HG03103 (cell line): ENCODE results near the gene KBTBD4.
A peak's percentile ranks its signal among the peaks of the same experiment; 100 is the strongest.
"Not testable (repeated sequence)": the region's sequence is repeated elsewhere in the genome, so short reads cannot be mapped to it uniquely, and the experiment has no call there.

Source experiments
- ATAC-seq: cut with Tn5 transposase; IDR thresholded peaks from one replicate; pipeline ENCODE4 v1.9.1; 2021; ENCODE audit warnings: low read depth; ENCODE audit not compliant: unreplicated experiment

KBTBD4 gene

GRCh38 chr11:47564366-47564765, 14.4 kb downstream of the KBTBD4 start:
- ATAC-seq, result not testable (repeated sequence)

GRCh38 chr11:47562393-47562792, 16.4 kb downstream of the KBTBD4 start:
- ATAC-seq, result not testable (repeated sequence)

- ATAC-seq, result no peak
These were observed 18.3 kb downstream of the KBTBD4 start for GRCh38 chr11:47560426-47560825.

- ATAC-seq, result no peak
These were observed 20.1 kb downstream of the KBTBD4 start for GRCh38 chr11:47558695-47559094.

GRCh38 chr11:47557004-47557403, 21.8 kb downstream of the KBTBD4 start:
- ATAC-seq, result not testable (repeated sequence)

GRCh38 chr11:47553406-47553743, 25.4 kb downstream of the KBTBD4 start:
- peak; percentile 27 for ATAC-seq

GRCh38 chr11:47552566-47553405, 26.0 kb downstream of the KBTBD4 start, which contains the start of gene CELF1:
TSS of gene CELF1 (minus strand) at chr11:47553132. CDS start at chr11:47499523, 53,609 bp downstream.
- ATAC-seq, result peak; percentile 87

GRCh38 chr11:47552056-47552565, 26.7 kb downstream of the KBTBD4 start:
- no peak for ATAC-seq

GRCh38 chr11:47551086-47551485, 27.7 kb downstream of the KBTBD4 start:
- ATAC-seq, result no peak

- no peak for ATAC-seq
These were observed 28.3 kb downstream of the KBTBD4 start for GRCh38 chr11:47550288-47551047.

- not testable (repeated sequence) for ATAC-seq
These were observed 32.5 kb downstream of the KBTBD4 start for GRCh38 chr11:47546274-47546673.

GRCh38 chr11:47545298-47545697, 33.5 kb downstream of the KBTBD4 start:
- no peak for ATAC-seq

- no peak for ATAC-seq
These were observed 37.7 kb downstream of the KBTBD4 start for GRCh38 chr11:47541070-47541469.

GRCh38 chr11:47539681-47540039, 39.1 kb downstream of the KBTBD4 start:
- no peak for ATAC-seq

GRCh38 chr11:47538741-47539565, 39.8 kb downstream of the KBTBD4 start:
- ATAC-seq, result no peak

GRCh38 chr11:47536915-47537314, 41.9 kb downstream of the KBTBD4 start:
- no peak for ATAC-seq

GRCh38 chr11:47534704-47535251, 44.0 kb downstream of the KBTBD4 start:
- no peak for ATAC-seq

- no peak for ATAC-seq
These were observed 45.0 kb downstream of the KBTBD4 start for GRCh38 chr11:47533690-47534151.

GRCh38 chr11:47532597-47533213, 46.1 kb downstream of the KBTBD4 start:
- no peak for ATAC-seq

- ATAC-seq, result no peak
These were observed 47.1 kb downstream of the KBTBD4 start for GRCh38 chr11:47531666-47532065.
